ENCODE measurements around the gene SLC25A11. TPM values are rescaled to one million over a fixed set of nuclear protein-coding genes. Genes with fewer than 3 reads are reported as not detected.

SLC25A11 gene
- polyA plus RNA-seq, 1 of the 3 experiments (the other 2 are of a cell fraction) = 82.8 TPM

DNA sequence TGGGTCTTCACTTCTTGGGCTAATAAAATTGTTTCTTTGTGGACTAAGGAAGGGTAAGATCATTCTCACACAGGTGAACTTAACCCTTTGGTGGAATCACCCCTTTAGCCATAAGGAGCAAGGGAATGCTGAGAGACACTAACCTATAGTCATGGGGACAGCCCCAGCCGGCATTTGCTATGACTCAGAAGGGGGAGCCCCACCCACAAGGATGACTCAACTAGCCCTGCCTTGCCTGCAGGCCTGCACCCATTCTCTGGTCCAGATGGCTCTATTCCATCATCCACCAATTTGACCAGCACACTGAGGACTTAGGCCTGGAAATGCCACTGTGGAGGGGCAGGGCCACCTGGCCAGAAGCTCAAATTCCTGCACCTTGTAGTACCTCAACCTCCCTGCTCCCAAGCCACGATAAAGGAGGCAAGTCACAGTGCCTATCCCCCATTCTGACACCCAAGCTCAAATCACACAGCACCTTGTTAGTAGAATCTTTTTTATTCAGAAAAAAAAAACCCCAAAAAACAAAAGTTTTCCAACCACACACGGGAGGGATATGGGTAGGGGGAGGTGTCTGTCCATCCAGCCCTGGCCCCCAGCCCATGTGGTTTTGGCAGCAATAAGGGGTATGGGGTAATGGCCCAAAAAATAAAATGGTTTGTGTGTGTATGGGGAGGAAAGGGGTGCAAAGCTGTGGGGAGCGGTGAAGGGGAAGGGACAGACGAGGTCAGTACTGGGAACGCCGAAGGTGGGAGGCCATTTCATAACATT is 5.5 kb upstream of the SLC25A11 start (continued):
- TF ChIP-seq EP300 (IDR thresholded peaks at IDR 0.05; ENCODE audit: borderline replicate concordance in 1 of 2, low read depth in 1 of 2, low read length in 1 of 2) (peak in 1 of 2 experiments; percentile 25; a peak in 1 of 4 replicates), FOXM1 (IDR thresholded peaks at IDR 0.05; ENCODE audit: low read depth) (no peak), GABPA (IDR thresholded peaks at IDR 0.05; ENCODE audit: low read depth) (peak; percentile 37; the same call in 1 of the 2 replicates), CHD2 (IDR thresholded peaks at IDR 0.05; ENCODE audit: low read length, partially characterized antibody) (peak; percentile 29), NRF1 (IDR thresholded peaks at IDR 0.05; ENCODE audit: low read depth, low read length) (no peak), ELF1 (IDR thresholded peaks at IDR 0.05) (no peak), IRF3 (IDR thresholded peaks at IDR 0.05; ENCODE audit: low read depth, low read length) (no peak), FOXJ3 (CRISPR knock-in tag; IDR thresholded peaks at IDR 0.05) (no peak), RAD21 (IDR thresholded peaks at IDR 0.05; ENCODE audit: low read length) (no peak), MXI1 (IDR thresholded peaks at IDR 0.05; ENCODE audit: low read depth, low read length) (no peak), USF2 (IDR thresholded peaks at IDR 0.05; ENCODE audit: borderline replicate concordance, low read depth, low read length) (no peak)

- ChIA-PET POLR2A (interaction anchor here (0.6 to 4.3 kb wide), 2 partner anchors 18 to 23 kb away, joined by 3 to 32 read pairs; partner anchors contain the start of gene SPAG7), CTCF (interaction anchor here (0.9 kb wide), 1 partner anchor 154 kb away, joined by 3 read pairs; no protein-coding TSS in a partner anchor)
- WGBS (ENCODE audit: low lambda C conversion rate) = 61% methylated on average over 6 of the region's 8 CpGs
- peaks cover 16 to 33% of the 10 kb centered on the region in 2 experiments for H3K4me1 ChIP-seq (ENCODE audit: control insufficient read depth in 1 of 2, insufficient read depth in 2 of 2, low read depth in 1 of 2, low read length in 1 of 2)
- DNase-seq = no peak
- peaks cover 73% of the 10 kb centered on the region for H3F3A ChIP-seq (replicated peaks; ENCODE audit: insufficient read depth)
- H3K79me2 ChIP-seq (ENCODE audit: insufficient read depth) = peaks cover 79% of the 10 kb centered on the region
- H3K36me3 ChIP-seq (replicated peaks in 1 of 2; ENCODE audit: control insufficient read depth in 1 of 2, insufficient read depth in 2 of 2, low read length in 1 of 2) = peaks cover 37 to 40% of the 10 kb centered on the region in 2 experiments
- peak overlapping the region; percentile 98 for H3K4me2 ChIP-seq
- H3K9me2 ChIP-seq = no peaks in the 10 kb centered on the region
- no peaks in the 10 kb centered on the region for H3K9me3 ChIP-seq
- no peak overlapping the region for H2AFZ ChIP-seq (ENCODE audit: low read depth)
- no peak overlapping the region; a peak in 1 of 4 replicates for H3K4me3 ChIP-seq (ENCODE audit: low read depth in 2 of 2, low read length in 1 of 2)
- no peaks in the 10 kb centered on the region for H3K27me3 ChIP-seq (ENCODE audit: insufficient read depth)
- TF ChIP-seq JUND (IDR thresholded peaks at IDR 0.05) (peak; percentile 3; the same call in 1 of the 2 replicates), FOXM1 (IDR thresholded peaks at IDR 0.05; ENCODE audit: low read depth) (no peak)
- peaks cover 45% of the 10 kb centered on the region for H4K20me1 ChIP-seq (ENCODE audit: insufficient read depth)
- H3K9ac ChIP-seq = peak overlapping the region; percentile 41; the same call in 1 of the 2 replicates
- H3K27ac ChIP-seq (ENCODE audit: low read depth in 2 of 2, low read length in 1 of 2) = peak overlapping the region; percentile 63 to 97
Measured at GRCh38 chr17:4944554-4945175, 4.8 kb upstream of the SLC25A11 start.
